Cerebellar nuclear complex (tissue), 1 donor: Measurements from ENCODE around the gene UNC93B1.
"Not testable (repeated sequence)": the region's sequence is repeated elsewhere in the genome, so short reads cannot be mapped to it uniquely, and the experiment has no call there.

ENCODE experiments used
- DNase-seq, 2 experiments: peaks; one replicate each; lab custom pipeline; 2025; lab: John Stamatoyannopoulos, UW

UNC93B1 gene

GRCh38 chr11:68009391-68010089 lies 5.6 kb upstream of the UNC93B1 start:
- DNase-seq = no peak

DNA sequence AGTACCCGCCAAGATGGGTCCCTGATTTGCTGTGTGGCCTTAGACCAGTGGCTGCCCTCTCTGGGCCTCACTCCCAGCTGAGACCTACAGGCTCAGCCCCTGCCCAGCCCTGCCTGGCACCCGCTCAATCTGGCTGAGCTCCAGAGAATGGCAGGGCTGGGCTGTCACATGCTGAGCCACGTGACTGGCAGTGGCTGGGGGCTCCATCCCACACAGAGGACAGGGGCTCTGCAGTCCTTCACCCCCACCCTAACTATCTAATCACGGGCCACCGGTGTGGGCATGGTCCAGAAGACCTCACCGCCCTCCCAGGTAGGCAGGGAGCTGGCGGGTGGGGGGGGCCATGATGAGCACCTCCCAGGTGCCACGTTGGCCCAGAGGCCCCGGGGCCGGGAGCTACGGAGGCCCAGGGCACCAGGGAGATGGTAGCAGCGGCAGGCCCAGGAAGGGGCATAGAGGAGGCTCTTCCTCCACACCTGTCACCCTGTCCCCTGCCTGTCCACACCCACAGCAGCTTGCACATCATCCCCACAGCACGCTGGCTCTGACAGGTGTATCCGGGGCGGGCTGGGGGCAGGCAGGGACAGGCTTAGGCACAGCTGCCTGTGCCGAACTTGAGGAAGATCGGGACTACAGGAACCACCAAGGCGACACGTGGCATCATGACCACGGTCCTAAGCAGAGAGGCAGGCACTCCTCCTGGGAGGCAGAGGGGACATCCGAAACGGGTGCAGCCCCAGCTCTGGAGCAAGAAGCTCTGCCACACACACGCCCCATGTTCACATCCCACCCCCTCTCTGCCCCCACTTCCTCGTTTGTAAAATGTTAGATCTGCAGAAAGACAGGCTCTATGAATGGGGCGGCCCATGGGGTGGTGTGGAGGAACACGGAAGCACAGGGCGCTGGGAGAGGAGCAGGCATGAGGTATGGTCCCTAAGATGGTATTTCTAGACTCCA lies 4.8 kb upstream of the UNC93B1 start:
- DNase-seq = no peak

DNA sequence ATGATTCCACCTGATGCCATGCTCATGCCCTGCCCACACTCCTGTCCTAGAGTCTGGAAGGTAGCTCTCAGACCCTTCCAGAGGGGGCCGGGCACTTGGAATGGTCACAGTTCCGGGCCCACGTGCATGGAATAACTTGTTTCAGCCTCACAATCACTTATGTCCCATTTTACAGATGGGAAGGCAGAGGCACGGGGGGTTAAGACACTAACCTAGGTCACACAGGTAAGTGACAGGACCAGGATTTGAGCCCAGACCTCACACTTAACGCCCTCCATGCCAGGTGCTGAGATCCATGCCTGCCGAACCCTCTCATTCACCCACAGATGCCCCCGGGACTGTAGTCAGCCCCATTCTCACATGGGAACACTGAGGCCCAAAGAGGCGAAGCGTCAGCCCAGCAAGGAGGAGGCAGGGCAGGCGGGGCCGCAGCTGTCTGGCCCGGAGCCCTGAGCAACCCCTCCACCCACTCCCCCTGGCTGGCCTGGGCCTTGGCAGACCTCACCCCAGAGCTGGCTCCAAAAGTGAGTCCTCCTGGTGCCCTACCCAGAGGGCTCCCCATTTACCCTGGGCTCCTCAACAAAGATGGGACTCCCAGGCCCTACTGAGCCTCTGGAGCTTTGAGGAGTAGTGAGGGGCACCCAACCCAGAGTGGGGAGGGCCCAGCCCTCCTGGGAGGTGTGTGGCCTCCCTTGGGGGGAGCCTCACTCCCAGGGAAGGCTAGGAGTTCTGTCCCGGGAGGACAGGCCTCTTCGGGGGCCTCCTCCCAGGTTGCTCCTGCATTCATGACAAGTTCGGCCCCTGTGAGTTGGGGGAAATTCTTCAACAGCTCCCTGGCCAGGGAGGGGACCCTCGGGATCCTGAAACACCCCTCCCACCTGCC lies 3.8 kb upstream of the UNC93B1 start:
- no peak for DNase-seq

- DNase-seq = no peak
Measured at GRCh38 chr11:68006606-68007166, 2.8 kb upstream of the UNC93B1 start.

DNA sequence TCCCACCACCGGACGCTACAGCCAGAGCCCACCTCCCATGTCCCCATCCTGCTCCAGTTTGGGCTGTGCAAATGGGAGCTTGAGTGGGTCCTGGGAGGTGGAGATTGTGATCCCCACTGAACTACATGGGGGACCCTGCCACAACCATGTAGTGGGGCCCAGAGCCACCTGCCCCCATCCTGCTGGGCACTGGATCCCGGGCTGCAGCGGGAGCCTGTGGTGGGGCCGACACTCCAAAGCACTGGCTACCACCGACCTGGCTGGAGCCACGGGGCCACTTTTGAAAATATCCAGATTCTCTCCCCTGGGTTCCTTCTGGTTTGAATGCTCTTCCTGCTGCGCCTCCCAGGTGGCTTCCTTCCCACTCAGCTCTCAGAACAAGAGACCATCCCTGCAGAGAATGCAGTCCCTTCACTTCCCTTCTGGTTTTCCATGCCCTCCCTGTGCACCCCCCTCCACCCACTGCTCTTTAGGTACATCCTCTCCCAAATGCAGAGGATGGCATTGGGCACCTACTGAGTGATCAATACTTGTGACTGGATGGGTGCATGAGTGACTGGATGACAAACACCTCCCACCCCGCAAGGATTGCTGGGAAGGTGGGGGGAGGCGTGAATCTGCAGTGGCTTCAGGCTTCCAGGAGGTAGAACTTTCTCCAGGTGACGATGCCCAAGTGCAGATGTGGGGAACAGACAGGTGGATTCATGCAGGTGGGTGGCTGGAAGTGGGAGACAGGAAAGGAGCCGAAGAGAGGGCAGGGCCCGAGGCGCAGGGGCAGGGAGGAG lies 846 bp upstream of the UNC93B1 start:
- no peak for DNase-seq

DNA sequence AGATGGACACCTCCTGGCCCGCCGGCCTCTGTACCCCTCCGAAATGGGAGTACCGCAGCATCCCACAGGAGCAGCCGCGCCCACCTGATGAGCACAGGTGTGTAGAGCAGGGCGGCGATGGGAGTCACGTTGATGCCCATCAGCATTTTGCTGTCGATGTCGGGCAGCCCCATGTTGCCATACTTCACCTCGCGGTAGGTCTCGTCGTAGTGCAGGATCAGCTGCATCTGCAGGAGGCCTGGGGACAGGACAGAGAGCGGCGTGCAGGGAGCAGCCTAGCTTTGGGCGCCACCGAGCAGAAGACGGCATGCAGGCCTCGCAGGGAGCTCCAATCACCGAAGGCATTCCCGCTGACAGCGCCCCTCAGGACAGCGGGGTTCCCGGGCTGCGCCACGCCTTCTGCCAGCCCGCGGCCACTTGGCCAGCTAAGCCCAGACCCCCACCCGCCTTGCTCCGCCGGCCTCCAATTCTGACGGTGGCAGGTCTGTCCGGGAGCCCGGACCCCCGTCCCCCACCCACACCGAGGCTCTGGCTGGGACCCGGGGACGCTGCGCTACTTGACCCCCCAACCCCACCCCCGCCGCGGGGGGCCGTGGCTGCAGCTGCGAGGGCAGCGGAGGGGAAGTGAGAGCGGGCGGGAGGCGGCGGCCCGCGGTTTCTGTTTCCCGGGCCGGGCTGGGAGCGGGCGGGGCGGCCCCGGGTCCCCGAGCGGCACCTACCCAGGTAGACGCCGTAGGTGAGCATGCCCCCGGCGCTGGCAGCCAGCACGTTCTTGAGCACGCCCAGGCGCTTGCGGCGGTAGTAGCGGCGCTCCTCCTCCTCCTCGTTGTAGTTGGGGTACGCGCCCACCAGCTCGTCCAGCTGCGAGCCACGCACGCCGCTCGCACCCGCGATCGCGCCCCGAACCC lies 705 bp downstream of the UNC93B1 start:
- DNase-seq = no peak

DNA sequence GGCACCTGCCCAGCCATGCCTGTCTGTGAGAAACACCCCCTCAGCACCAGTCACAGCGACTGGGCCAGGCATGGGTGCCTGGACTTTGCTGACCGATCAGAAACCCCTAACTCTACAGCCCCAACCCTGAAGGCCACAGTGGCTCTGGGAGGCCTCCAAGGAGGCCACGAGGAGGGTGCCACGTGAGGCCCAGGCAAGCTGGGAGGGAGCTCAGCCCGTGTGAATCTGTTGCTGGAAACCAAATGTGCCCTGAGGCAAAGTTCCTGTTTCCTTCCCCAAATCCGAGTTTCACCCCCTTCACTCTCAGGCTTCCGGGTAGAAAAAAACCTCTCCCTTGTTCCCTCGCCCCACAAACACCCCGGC lies 1.3 kb downstream of the UNC93B1 start:
- no peak for DNase-seq

DNA sequence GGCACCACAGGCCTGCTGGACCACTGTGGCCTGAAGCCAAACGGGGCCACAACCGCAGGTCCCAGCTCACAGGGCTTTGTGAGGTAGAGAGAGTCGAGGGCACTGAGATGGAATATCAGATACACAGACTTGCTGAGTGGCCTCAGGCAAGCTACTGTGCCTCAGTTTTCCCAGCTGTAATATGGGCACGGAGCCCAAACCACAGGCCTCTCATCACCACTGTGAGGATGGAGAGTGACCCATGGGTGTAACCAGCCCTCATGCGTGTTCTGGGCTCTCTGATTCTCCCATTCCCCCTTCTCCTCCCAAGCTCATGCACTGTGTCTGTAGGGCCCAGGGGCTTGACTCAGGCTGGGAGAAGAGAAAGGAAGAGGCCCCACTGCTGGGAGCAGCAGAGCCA lies 4.2 kb downstream of the UNC93B1 start:
- no peak for DNase-seq

- DNase-seq = no peak
Measured at GRCh38 chr11:67999201-67999629, 4.7 kb downstream of the UNC93B1 start.

GRCh38 chr11:67998150-67999045 lies 5.5 kb downstream of the UNC93B1 start:
- DNase-seq = no peak

GRCh38 chr11:67997475-67997921 lies 6.4 kb downstream of the UNC93B1 start:
- no peak for DNase-seq

- DNase-seq = no peak
Measured at GRCh38 chr11:67996622-67997474, 7.0 kb downstream of the UNC93B1 start.

- DNase-seq = no peak
Measured at GRCh38 chr11:67996051-67996450, 7.8 kb downstream of the UNC93B1 start.

GRCh38 chr11:67995579-67995978 lies 8.3 kb downstream of the UNC93B1 start:
- not testable (repeated sequence) for DNase-seq

GRCh38 chr11:67995129-67995528 lies 8.8 kb downstream of the UNC93B1 start:
- DNase-seq = not testable (repeated sequence)

- DNase-seq = not testable (repeated sequence)
Measured at GRCh38 chr11:67994387-67994786, 9.5 kb downstream of the UNC93B1 start.

DNA sequence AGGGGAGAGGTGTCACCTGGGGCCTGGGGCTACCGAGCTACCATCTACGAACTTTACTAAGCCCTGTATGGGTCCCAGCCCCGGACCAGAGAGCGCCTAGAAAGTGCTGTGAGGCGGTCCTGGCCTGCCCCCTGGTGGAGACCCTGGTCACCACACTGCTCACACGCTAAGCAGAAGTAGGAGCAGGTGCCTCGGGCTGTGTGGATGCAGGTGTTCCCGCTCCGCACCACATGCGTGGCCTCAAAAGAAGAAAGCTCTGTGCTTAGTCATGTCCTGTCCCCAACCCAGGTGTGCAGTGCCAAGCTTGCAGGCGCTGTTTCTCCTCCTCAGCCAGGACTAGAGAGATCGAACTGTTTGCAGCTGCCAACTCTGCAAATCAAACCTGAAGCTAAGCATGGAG lies 10.1 kb downstream of the UNC93B1 start:
- not testable (repeated sequence) for DNase-seq
